ENCODE measurements around the gene GBP5. TPM values are rescaled to one million over a fixed set of nuclear protein-coding genes. Genes with fewer than 3 reads are reported as not detected.

GBP5 gene
- total RNA-seq, 1 donor from 2014 or later, result not detected

GRCh38 chr1:89277725-89278124, 5.1 kb upstream of the GBP5 start:
- no peaks in the 10 kb centered on the region for H3K9me3 Mint-ChIP-seq (ENCODE audit: low read depth)
- no peak for TF ChIP-seq CTCF (IDR thresholded peaks at IDR 0.05; ENCODE audit: unreplicated experiment)
- H3K36me3 Mint-ChIP-seq (ENCODE audit: insufficient read depth), result no peaks in the 10 kb centered on the region
- DNase-seq (ENCODE audit: low spot score, unreplicated experiment), result no peak
- H3K4me1 Mint-ChIP-seq (ENCODE audit: low read depth), result no peaks in the 10 kb centered on the region
- H3K27me3 Mint-ChIP-seq, result no peaks in the 10 kb centered on the region
- no peak overlapping the region for H3K27ac Mint-ChIP-seq
- no peak overlapping the region for H3K4me3 Mint-ChIP-seq (ENCODE audit: low read depth)

GRCh38 chr1:89276690-89277089, 4.0 kb upstream of the GBP5 start:
- Mint-ChIP-seq H3K4me3 (ENCODE audit: low read depth) (no peak overlapping the region), H3K27me3 (no peaks in the 10 kb centered on the region), H3K27ac (no peak overlapping the region), H3K36me3 (ENCODE audit: insufficient read depth) (no peaks in the 10 kb centered on the region), H3K9me3 (ENCODE audit: low read depth) (no peaks in the 10 kb centered on the region), H3K4me1 (ENCODE audit: low read depth) (no peaks in the 10 kb centered on the region)
- DNase-seq (ENCODE audit: low spot score, unreplicated experiment), result no peak
- no peak for TF ChIP-seq CTCF (IDR thresholded peaks at IDR 0.05; ENCODE audit: unreplicated experiment)

DNA sequence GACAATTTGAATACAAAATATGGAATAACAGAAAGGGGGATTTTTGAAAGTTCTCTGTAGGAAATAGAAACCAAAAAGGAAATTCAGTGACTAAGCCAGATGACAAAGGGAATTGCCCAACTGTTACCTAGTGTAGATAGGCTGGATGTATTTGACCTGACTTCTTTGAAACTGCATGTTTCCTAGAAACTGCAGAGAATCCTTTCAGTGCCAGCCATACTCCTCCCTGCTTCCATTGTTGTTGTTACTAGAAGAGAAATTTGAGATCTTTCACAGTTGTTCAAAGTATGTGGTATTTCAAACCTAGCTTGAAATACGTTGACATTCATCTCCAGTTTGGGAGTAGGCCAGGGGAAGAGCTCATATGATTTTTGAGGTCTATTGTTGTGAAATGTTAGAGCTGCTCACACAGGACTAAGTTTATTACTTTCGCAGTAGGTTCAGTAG, 1.8 kb upstream of the GBP5 start:
- H3K4me3 Mint-ChIP-seq (ENCODE audit: low read depth), result no peak overlapping the region
- no peaks in the 10 kb centered on the region for H3K27me3 Mint-ChIP-seq
- no peaks in the 10 kb centered on the region for H3K36me3 Mint-ChIP-seq (ENCODE audit: insufficient read depth)
- no peaks in the 10 kb centered on the region for H3K4me1 Mint-ChIP-seq (ENCODE audit: low read depth)
- no peak overlapping the region for H3K27ac Mint-ChIP-seq
- TF ChIP-seq CTCF (IDR thresholded peaks at IDR 0.05; ENCODE audit: unreplicated experiment), result no peak
- no peak for DNase-seq (ENCODE audit: low spot score, unreplicated experiment)
- no peaks in the 10 kb centered on the region for H3K9me3 Mint-ChIP-seq (ENCODE audit: low read depth)

DNA sequence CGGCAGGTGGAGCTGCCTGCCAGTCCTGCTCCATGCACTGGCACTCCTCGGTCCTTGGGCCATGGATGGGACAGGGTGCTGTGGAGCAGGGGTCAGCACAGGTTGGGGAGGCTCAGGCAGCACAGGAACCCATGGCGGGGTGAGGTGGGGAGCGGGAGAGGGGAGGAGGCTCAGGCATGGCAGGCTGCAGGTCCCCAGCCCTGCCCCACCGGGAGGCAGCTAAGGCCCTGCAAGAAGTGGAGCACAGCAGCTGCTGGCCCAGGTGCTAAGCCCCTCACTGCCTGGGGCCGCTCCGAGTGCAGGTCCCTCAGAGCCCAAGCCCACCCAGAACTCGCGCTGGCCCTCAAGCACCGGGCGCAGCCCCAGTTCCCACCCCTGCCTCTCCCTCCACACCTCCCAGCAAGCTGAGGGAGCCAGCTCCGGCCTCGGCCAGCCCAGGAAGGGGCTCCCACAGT, 691 bp upstream of the GBP5 start:
- no peak overlapping the region for H3K4me3 Mint-ChIP-seq (ENCODE audit: low read depth)
- H3K9me3 Mint-ChIP-seq (ENCODE audit: low read depth), result no peaks in the 10 kb centered on the region
- H3K36me3 Mint-ChIP-seq (ENCODE audit: insufficient read depth), result no peaks in the 10 kb centered on the region
- TF ChIP-seq CTCF (IDR thresholded peaks at IDR 0.05; ENCODE audit: unreplicated experiment), result no peak
- H3K27me3 Mint-ChIP-seq, result no peaks in the 10 kb centered on the region
- no peaks in the 10 kb centered on the region for H3K4me1 Mint-ChIP-seq (ENCODE audit: low read depth)
- H3K27ac Mint-ChIP-seq, result no peak overlapping the region
- DNase-seq (ENCODE audit: low spot score, unreplicated experiment), result no peak

DNA sequence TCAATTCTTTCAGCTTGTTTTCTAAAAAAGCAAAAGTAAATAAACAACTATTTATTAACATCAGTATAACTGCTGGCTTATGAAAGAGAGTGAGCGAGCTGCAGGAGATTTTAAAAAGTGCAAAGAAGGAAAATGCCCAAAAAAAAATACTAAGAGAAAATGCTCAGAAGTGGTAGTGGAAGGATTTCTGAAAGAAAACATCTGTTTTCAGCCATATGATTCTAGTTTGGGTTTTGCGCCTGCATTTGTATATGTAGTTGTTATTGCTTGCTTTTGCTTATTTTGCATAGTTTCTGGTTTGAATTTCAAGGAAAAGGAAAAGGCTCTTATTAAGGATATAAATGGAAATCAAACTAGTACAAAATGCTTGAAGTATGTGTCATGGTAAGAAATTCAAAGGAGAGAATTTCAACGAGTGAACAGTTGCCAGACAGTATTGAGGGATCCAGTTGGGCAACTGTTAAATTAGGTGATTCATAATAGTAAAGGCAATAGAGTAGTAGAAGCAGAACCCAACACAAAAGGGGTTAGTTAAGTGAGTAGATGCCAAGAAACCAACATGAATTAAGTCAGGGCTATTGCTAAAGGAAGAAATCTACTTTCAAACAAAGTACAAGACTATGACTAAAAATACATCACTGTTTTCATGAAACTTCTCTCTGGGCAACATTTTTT, 1.2 kb downstream of the GBP5 start:
- no peaks in the 10 kb centered on the region for H3K9me3 Mint-ChIP-seq (ENCODE audit: low read depth)
- no peaks in the 10 kb centered on the region for H3K4me1 Mint-ChIP-seq (ENCODE audit: low read depth)
- no peak overlapping the region for H3K4me3 Mint-ChIP-seq (ENCODE audit: low read depth)
- H3K27ac Mint-ChIP-seq, result no peak overlapping the region
- no peak for TF ChIP-seq CTCF (IDR thresholded peaks at IDR 0.05; ENCODE audit: unreplicated experiment)
- DNase-seq (ENCODE audit: low spot score, unreplicated experiment), result no peak
- H3K27me3 Mint-ChIP-seq, result no peaks in the 10 kb centered on the region
- no peaks in the 10 kb centered on the region for H3K36me3 Mint-ChIP-seq (ENCODE audit: insufficient read depth)
